ENCODE measurements around the gene RIPPLY1.

Gene RIPPLY1, protein sequence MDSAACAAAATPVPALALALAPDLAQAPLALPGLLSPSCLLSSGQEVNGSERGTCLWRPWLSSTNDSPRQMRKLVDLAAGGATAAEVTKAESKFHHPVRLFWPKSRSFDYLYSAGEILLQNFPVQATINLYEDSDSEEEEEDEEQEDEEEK

DNA sequence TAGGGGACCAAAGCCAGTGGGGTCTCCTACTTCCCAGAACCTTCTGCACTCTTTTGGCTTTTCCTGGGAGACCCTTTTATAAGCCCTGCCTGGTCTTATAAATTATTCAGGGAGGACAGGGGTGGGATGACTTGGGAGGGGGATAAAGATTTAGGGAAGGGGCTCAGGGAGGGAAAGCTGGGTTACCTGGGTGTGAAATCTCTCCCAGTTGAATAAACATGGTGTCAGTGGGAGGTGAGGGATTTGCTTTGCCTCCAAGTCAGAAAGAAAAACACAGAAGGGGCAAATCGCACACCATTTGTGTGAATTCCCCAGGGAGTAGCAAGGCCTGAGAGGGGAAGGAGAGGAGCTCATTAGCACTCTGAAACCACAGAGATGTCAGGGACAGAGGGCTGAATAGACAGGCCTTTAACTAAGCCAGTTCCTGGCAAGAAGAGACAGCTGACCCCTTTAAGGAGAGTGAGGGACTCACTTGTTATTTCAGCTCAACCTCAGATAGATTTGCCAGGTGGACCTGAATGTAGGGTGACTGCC lies at the start of gene RIPPLY1:
Gene RIPPLY1 (minus strand): TSS at position 51 of the 534 bp plus-strand sequence. CDS start 54 bp downstream, outside the sequence.
- no peak for DNase-seq (ENCODE audit: low read depth in 2 of 2)

DNA sequence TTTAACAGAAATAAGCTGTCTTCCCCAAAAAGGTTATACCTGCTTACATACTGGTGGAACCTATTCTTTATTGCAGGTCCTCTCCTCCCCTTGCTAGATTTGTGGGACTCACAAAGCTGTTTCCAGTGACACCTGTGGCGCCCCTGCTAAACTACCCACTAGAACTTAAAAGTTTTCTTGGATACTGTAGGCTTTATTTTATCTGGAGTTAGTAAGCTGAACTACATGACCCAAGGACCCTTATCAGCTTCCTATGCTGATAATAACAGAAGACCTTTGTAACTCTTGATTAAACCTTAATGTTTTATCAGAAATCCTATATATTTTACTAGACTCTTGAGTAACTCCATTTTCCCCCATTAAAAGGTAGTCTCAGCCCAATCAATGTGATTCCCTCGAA lies 49.4 kb upstream of the RIPPLY1 start:
- DNase-seq (ENCODE audit: low read depth in 2 of 2) = no peak

DNA sequence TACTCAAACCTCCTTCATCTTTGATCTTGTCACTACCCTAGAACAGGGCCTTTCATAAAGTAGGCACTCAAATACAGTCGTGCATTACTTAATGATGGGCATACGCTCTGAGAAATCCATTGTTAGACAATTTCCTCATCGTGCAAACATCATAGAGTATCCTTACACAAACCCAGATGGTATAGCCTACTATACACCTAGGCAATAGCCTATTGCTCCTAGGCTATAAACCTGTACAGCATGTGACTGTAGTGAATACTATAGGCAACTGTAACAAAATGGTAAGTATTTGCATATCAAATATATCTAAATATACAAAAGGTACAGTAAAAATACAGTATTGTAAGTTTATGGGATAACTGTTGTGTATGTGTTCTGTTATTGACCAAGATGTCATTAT lies 48.9 kb upstream of the RIPPLY1 start:
- no peak for DNase-seq (ENCODE audit: low read depth in 2 of 2)

DNA sequence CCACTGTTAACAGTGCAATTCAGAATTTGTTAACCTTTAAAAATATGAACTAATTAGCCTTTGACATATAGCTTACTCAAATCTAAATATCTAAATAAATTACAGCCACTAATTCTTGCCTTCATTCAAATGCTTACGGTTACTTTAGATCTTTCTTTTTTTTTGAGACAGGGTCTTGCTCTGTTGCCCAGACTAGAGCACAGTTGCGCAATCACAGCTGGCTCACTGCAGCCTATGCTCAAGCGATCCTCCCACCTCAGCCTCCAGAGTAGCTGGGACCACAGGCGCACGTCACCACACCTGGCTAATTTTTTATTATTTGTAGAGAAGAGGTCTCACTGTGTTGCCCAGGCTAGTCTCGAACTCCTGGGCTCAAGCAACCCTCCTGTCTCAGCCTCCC lies 48.1 kb upstream of the RIPPLY1 start:
- DNase-seq (ENCODE audit: low read depth in 2 of 2) = no peak

DNA sequence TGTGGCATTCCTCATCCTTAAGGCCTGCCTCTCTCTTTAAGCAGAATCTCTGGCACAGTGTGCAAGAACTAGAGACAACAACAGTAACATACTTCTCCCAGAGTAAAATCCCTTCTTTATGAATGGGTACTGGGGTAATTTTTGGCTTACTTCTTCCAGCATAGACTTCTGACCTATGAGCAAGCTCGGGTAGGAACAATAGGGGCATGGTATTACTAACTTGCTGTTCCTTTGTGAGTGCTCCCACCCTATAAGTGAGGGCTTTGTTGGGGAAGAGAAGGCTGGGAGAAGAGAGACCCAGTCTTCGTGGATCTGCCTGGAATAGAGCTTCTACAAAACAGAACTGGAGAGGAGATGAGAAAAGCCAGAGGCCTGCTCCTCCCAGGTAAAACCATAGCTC lies 47.2 kb upstream of the RIPPLY1 start:
- DNase-seq (ENCODE audit: low read depth in 2 of 2) = no peak

DNA sequence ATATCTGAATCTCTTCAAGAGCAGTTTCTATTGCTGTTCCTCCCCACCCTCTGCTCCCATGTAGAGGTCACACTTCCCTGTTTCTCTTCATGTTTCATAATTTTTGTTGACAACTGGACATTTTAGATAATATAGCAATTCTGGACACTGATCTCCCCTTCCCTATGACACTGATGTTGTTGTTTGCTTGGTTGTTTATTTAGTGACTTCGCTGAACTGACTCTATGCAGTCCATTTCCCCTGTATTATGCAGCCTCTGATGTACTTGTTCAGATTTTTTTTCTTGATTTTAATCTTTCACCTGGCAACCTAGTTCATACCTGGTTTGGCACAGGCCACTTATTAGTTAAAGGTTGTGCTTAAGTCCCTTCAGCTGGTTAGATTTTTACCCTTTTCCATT lies 46.2 kb upstream of the RIPPLY1 start:
- no peak for DNase-seq (ENCODE audit: low read depth in 2 of 2)

DNA sequence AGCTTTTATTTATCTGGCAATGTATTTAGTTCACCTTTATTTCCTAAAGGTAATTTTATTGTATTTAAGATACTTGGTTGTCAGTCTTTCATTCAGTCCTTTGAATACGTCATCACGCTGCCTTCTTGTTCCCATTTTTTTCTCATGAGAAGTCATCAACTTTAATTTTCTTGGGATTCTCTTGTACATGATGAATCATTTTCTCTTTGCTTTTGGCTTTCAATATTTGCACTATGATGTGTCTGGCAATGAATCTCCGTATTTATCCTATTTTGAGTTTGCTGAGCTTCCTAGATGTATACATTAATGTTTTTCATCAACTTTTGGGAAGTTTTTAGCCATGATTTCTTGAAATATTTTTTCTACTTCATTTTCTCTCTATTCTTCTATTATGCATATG lies 45.5 kb upstream of the RIPPLY1 start:
- DNase-seq (ENCODE audit: low read depth in 2 of 2) = no peak

DNA sequence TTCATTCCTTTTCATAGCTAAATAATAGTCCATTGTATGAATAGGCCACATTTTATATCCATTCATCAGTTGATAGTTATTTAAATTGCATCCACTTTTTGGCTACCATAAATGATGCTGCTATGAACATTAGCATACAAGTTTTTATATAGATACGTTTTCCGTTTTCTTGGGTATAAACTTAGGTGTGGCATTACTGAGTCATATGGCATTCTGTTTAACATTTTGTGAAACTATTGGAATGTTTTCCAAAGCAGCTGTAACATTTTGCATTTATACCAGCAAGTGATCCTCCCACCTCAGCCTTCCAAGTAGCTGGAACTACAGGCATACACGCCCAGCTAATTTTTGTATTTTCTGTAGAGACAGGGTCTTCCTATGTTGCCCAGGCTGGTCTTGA lies 43.3 kb upstream of the RIPPLY1 start:
- DNase-seq (ENCODE audit: low read depth in 2 of 2) = no peak

DNA sequence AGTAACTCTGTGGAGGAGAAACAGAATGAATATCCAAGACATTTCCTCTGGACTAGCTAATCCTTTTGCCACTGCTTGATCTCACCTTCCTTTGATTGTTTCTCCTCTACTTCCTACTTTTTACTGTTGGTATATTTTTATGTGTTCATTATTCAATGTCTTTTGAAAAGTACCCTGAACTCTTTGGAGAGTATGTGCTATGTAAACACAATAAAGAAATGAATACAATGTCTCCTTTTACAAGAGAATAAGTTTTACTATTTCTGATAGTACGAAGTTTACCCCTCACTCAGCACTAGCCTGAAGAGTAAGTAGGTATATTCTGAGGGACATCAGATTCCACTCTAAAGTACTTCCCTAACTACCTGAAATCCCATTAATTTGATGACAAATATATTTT lies 36.9 kb upstream of the RIPPLY1 start:
- DNase-seq (ENCODE audit: low read depth in 2 of 2) = no peak

DNA sequence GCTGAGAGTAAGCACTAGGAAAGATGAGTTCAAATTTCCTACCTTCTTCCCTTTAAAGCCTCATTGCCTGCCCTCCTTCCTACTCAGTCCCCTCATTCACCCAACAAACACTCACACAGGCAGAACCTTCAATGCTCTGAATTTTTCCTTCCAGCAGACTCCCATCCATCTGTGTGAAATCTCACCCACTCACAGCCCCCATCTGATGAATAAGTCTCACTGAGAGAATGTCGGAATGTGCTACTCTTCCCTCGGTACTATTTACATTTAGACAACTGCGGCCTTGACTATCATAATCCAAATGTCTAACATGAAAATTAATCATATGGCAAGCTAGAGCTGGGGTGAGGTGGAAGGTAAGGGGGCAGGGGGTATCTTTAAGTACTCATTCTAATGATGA lies 36.4 kb upstream of the RIPPLY1 start:
- DNase-seq (ENCODE audit: low read depth in 2 of 2) = no peak

DNA sequence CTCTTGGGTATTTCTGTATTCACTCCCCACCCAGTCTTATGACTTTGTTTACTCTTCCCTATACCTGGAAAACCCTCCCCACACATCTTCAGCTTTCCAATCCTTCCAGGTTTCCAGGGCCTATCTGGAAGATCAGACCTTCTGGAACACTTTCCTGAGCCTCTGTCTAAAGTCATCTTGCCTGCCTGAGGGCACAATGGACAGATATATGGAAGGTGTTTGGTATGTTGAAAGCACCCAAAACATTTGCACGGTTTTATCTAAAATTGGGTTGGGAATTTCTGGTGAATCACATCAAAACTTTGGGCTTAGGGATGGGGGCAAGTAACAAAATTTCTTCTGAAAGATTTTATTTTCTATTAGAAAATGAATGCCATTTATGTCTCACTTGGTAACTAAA lies 33.1 kb upstream of the RIPPLY1 start:
- no peak for DNase-seq (ENCODE audit: low read depth in 2 of 2)

DNA sequence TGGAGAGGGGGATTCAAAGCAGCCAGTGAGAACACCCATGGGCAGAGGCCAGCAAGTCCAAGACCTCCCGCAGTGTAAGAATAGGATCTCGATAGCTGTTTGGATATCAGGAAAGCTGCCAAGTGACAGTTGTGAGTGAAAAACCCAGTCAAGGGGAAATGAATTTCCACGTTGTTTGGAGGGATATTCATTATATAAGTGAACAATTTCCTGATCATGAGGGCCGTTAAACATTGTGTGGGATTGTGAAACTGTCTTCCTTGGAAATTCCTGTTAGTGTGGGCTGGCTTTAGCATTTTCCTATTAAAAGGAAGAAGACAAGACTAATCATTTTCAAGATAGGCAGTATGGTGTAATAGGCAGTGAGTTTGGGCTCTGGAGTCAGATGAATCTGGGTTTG lies 32.0 kb upstream of the RIPPLY1 start:
- no peak for DNase-seq (ENCODE audit: low read depth in 2 of 2)

DNA sequence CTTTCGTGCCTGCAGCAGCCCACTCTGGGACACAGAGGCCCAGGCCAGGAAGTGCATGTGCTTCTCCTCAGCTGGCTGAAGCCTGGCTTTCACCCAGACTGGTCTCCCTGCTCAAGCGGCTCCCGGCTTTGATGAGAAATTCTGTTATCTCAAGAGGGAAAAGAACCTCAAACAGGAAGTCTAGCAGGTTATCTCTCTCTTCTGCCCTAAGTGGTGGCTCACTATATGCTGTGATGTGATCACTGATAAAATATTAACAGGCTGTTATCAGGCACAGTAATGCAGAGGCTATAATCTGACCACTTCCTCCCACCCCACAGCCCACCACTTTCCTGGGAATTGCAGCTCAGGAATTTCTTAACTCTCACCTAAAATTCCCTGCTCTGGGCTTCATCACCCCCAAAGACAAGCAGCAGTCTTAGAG lies 30.4 kb upstream of the RIPPLY1 start:
- DNase-seq (ENCODE audit: low read depth in 2 of 2) = no peak

DNA sequence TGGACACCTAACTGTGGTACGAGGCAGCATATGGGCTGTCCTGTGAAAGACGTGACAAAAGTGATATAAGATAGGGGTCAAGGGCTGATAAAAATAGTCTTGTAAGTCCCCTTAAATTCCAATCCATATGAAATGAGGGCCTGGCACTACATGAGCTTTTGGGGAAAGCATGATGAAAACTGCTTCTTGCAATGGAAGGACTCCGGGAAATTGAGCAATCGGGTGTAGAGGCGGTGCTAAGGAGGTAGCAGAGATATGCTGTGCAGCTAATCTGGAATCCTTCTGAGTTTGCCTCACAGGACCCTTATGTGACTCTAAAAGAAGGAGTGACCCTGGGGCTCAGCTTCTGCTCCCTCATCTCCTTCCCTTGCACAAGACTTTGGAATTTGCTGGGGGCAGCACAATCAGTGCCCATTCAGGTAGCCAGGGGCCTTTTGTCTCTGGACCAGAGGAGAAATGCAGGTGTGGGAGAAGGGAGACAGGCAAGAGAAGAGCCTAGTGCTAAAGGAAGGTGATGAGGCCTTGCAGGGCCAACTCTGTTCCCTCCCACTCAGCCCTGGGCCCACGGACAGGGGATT lies 29.9 kb upstream of the RIPPLY1 start:
- no peak for DNase-seq (ENCODE audit: low read depth in 2 of 2)

DNA sequence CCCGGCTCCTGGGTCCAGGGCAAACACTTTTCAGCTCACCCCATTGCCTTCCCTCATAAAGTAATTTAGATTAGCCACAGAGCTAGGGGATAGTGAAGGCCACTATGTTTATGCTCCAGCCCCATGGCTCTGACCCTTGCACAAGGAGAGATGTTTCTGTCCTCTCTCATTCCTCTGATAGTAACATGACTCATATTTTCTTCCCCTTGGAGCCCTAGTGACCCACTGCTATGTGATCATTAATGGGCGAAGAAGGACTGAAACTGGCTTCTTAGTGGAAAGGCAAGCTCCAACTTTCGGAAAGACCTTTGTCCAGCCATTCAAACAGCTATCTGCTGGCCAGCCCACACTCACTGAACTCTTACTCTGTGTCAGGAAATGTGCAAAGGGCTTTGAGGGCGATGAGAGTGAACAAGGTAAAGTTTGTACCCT lies 29.4 kb upstream of the RIPPLY1 start:
- no peak for DNase-seq (ENCODE audit: low read depth in 2 of 2)

DNA sequence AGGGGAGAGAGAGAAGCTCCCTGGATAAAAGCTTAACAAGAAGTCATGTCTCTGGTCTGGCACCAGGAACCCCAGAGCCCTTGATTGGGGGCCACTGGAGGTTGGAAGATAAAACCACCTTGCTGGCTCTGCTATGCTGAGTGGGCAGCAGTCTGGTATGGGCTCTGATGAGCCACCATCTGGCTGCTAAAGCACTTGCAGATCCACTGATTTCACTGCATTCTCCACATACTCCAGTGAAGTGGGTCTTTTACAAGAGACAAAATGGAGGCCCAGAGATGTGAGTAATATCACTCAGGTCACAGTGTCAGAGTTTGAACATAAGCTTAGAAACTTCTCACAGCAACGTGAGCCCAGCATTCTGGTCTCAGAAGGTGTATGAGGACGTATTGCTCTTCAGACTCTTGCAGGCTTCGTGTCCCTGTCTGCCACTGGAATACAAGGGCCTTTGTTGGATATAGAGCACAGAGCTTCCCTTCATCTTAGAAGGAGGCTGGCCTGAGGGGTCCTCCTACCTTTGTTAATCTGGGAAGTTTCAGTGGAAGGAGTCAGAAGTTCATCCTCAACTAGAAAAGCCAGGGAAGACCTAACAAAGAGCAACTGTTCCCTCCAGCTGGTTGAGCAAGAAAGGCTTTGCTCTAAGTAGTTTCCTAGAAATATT lies 28.8 kb upstream of the RIPPLY1 start:
- no peak for DNase-seq (ENCODE audit: low read depth in 2 of 2)

DNA sequence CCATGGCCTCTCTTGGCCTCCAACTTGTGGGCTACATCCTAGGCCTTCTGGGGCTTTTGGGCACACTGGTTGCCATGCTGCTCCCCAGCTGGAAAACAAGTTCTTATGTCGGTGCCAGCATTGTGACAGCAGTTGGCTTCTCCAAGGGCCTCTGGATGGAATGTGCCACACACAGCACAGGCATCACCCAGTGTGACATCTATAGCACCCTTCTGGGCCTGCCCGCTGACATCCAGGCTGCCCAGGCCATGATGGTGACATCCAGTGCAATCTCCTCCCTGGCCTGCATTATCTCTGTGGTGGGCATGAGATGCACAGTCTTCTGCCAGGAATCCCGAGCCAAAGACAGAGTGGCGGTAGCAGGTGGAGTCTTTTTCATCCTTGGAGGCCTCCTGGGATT lies 25.1 kb upstream of the RIPPLY1 start:
- DNase-seq (ENCODE audit: low read depth in 2 of 2) = no peak

DNA sequence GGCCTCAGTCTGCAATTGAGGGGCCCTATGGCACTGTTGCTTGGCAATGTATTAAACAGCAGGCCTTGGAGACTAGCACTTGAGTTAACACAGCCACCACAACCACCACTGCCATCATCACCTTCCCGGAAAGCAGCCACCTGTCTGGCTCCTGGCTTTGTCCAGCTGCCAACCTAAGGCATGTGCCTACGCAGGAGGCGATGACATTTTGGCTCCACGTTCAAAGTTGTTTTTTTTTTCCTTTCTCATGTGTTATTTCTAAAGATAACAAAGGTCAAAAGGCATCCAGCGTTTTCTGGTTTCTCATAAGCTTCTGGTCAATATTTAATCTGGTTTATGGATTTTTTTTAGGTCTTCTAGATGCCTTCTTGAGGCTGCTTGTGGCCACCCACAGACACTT lies 24.6 kb upstream of the RIPPLY1 start:
- DNase-seq (ENCODE audit: low read depth in 2 of 2) = no peak

DNA sequence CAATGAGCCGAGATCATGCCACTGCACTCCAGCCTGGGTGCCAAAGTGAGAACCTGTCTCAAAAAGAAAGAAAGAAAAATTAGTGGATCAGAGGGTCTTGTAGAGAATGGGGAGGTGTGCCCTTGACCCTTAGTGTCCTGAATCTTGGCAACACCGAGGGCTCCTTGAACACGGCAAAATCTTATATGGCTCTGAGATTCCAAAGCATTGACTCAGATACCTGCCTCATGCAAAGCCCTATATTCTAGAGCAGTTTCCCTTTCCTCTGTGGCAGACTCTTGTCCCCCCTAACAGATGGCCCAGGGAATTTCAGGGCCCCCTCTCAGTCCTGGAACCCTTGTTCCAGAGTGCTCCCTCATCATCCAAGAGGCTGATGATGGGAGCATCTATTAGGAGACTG lies 23.9 kb upstream of the RIPPLY1 start:
- DNase-seq (ENCODE audit: low read depth in 2 of 2) = no peak

DNA sequence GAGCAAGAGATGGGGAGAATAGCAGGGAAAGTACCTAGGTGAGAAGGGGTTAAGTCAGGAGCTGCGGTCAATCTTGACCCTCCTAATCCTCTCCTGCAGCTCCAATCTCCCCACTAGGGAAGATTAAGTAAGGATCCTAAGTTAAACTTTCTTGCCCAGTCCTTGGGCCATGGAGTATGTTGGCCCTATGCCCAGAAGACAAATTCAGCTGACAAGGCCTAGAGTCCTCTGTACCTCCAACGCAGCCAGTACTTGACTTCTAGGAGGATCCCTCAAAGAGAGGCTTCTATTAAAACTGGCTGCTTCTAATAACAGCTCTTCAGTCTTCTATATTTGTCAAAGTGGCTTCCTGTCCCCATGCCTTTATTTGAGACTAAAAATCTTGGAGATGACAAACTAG lies 18.5 kb upstream of the RIPPLY1 start:
- no peak for DNase-seq (ENCODE audit: low read depth in 2 of 2)

DNA sequence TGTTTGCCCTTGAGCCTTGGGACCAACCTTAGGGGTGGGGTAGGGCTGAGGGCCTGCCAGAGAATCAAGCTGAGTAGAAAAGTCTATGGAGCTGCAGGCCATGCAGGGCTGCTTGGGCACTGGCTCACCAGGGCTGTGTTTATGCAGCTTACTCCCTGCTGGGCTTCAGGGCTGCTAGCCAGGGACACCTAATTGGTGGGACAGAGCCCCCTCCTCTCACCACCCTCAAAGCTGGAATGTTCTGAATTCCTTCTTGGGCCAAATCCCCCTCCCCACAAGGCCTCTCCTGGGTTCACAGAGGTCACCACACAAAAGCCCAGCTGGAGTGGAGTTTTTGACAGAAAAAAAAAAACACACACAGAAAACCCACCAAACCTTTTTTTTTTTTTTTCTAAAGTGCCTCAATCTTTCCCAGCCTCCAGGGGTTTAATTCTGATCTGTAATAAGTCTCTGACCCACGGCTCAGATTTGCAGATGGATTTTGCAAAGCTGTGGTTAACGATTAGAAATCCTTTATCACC lies 16.9 kb upstream of the RIPPLY1 start, which contains the start of gene CLDN2:
Gene CLDN2 (plus strand): TSS at position 471 of the 521 bp plus-strand sequence. CDS start 7,827 bp downstream, outside the sequence.
- no peak for DNase-seq (ENCODE audit: low read depth in 2 of 2)

DNA sequence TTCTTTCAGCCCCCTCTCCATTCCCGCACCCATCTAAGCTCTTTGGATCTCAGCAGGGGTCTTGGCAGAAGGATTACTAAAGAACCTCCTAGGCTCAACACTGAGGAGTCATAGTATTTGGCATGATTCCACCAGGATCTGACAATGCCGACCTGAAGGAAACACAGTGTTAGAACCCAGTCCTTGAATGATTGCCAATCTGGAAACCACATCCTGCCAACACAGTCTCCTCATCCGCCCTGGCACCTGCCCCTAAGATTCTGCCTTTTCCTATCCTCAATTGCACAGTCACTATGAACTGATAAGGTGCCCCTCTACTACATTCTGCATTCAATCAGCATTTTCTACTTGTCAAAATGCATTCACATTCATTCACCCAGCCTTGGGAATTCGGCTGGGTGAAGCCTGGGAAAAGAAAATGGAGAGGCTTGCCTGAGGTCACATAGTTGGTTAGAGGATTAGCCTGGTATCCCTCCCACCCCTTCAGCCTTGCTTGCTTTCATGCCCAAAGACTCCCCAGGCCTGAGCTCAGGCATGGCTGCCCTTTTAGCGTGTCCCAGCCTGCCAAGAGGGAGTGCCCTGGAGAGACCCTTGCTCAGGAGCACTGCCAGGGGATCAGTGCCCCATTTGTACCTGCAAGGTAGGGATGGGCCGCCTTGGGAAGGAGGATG lies 14.8 kb upstream of the RIPPLY1 start:
- DNase-seq (ENCODE audit: low read depth in 2 of 2) = no peak
